GM04504 (cell line): Measurements from ENCODE around the gene HS2ST1.
A peak's percentile ranks its signal among the peaks of the same experiment; 100 is the strongest.
"Not testable (repeated sequence)": the region's sequence is repeated elsewhere in the genome, so short reads cannot be mapped to it uniquely, and the experiment has no call there.

Experiments
- DNase-seq: peaks from one replicate; pipeline ENCODE4 v3.0.0-alpha.2; 2012; ENCODE audit warnings: low read depth

The HS2ST1 gene

GRCh38 chr1:87066708-87067107, 152.3 kb downstream of the HS2ST1 start:
- DNase-seq, result not testable (repeated sequence)

- DNase-seq, result no peak
Observed at GRCh38 chr1:87072411-87072810, 158.0 kb downstream of the HS2ST1 start.

GRCh38 chr1:87072904-87073303, 158.5 kb downstream of the HS2ST1 start:
- DNase-seq, result no peak

GRCh38 chr1:87074001-87074795, 159.8 kb downstream of the HS2ST1 start:
- DNase-seq, result no peak

GRCh38 chr1:87077959-87078639, 163.7 kb downstream of the HS2ST1 start:
- no peak for DNase-seq

GRCh38 chr1:87084244-87084836, 169.9 kb downstream of the HS2ST1 start:
- DNase-seq, result no peak

- DNase-seq, result no peak
Observed at GRCh38 chr1:87086120-87086519, 171.7 kb downstream of the HS2ST1 start.

GRCh38 chr1:87089070-87089736, 174.8 kb downstream of the HS2ST1 start:
- DNase-seq, result no peak

- no peak for DNase-seq
Observed at GRCh38 chr1:87089823-87090222, 175.4 kb downstream of the HS2ST1 start.

- DNase-seq, result no peak
Observed at GRCh38 chr1:87091425-87091824, 177.0 kb downstream of the HS2ST1 start.

GRCh38 chr1:87092846-87093245, 178.4 kb downstream of the HS2ST1 start:
- DNase-seq, result no peak

- DNase-seq, result no peak
Observed at GRCh38 chr1:87093286-87093685, 178.9 kb downstream of the HS2ST1 start.

- DNase-seq, result no peak
Observed at GRCh38 chr1:87094238-87094637, 179.8 kb downstream of the HS2ST1 start.

- DNase-seq, result no peak
Observed at GRCh38 chr1:87100271-87100670, 185.8 kb downstream of the HS2ST1 start.

GRCh38 chr1:87103074-87103473, 188.6 kb downstream of the HS2ST1 start:
- DNase-seq, result no peak

GRCh38 chr1:87104140-87104539, 189.7 kb downstream of the HS2ST1 start:
- no peak for DNase-seq

- no peak for DNase-seq
Observed at GRCh38 chr1:87104945-87105344, 190.5 kb downstream of the HS2ST1 start.

- no peak for DNase-seq
Observed at GRCh38 chr1:87106144-87106543, 191.7 kb downstream of the HS2ST1 start.

- DNase-seq, result no peak
Observed at GRCh38 chr1:87106867-87107266, 192.4 kb downstream of the HS2ST1 start.

- DNase-seq, result no peak
Observed at GRCh38 chr1:87108228-87108627, 193.8 kb downstream of the HS2ST1 start.

- peak; percentile 33 for DNase-seq
Observed at GRCh38 chr1:87108814-87109411, 194.5 kb downstream of the HS2ST1 start.
